Activated CD4-positive, alpha-beta T cell treated with anti-CD3 and anti-CD28 coated beads, Interleukin-10, Interleukin-2, amounts not matched to agents 100 ng/mL and 50 ng/mL, durations not matched to agents 16 hours and 8 hours (primary cell): ENCODE data around the gene SUMF1.
A peak's percentile ranks its signal among the peaks of the same experiment; 100 is the strongest.

Experiments used
- DNase-seq: peaks from one replicate; pipeline ENCODE4 v3.0.0-alpha.2; 2020

SUMF1 gene

DNA sequence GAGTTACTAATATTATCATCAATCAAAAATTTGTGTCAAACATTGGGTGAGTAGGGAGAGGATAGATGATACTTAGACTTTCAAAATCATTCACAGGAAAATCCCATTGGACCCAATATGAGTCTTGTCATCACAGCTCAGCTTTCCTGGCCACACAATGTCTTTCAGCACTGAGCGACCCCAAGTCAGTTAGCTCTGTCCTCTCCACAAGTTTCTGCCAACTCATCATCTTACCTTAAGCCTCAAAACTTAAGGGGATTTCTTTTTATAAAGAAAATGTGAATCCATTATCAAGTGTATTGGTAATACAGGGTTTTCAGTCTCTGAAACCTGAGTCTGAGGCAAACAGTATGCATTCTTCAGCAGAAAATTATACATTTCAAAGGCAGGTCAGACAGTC lies 55.8 kb downstream of the SUMF1 start:
- peak; percentile 39 for DNase-seq

DNA sequence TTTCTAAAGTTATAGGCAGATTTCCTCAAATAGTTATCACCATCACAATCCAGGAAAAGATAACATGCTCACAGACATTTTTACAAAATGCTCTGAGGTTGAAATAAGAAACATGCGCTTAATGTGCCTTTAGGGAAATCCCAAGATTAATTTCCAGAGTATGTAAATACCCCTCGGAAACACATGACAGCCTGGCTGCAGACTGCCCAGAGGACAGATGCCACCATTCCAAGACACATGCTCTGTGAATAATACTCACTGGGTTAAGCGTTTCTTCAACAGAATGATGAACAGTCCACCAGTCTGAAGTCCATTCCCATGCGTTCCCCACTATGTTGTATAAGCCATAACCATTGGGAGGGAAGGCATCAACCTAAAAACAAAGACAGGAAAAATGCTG lies 56.5 kb downstream of the SUMF1 start:
- DNase-seq: no peak

DNA sequence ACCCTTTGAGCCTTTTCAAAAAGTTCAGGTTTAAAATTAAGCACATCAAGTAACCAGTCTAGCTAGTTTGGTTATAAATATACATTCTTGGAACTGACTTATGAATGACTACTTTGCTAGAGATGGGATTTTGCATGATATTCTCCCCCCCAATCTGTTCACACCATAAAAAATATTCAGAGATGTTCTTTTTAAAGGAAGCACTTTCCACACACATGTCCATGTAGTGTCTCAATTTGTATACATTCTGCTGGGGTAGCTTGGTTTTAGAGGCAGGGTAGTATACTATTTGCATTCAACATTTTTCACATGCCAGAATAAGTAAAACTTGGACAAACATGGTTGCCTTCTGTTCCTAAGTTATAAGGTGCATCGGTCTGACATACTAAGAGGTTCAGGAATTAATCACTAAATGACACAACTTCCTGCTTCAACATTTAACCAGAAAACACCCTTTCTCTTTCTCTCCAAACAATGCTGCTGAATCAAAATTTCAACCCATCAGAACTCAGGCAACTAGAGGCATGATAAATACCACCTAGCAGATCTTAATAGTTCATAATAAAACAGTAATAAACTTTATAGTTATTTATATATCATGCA lies 57.0 kb downstream of the SUMF1 start:
- DNase-seq: peak; percentile 78

DNA sequence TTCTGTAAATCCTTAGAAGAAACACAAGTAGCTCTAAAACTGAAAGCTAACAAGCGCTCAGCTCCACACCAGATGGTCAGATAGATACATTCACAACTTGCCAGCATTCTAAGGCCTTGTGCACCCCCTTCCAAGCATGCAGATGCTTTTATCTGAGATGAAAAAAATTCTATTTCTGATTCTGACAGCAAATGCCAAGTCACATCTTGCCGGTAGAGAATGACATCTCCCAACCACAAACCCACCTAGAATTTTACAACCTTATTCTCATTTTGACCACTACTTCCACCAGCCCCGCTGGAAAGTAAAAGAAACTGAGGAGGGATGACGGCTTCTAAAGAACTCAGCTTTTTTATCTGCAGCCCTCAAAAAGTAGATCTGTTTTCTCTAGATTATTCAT lies 57.7 kb downstream of the SUMF1 start:
- peak; percentile 94 for DNase-seq

DNA sequence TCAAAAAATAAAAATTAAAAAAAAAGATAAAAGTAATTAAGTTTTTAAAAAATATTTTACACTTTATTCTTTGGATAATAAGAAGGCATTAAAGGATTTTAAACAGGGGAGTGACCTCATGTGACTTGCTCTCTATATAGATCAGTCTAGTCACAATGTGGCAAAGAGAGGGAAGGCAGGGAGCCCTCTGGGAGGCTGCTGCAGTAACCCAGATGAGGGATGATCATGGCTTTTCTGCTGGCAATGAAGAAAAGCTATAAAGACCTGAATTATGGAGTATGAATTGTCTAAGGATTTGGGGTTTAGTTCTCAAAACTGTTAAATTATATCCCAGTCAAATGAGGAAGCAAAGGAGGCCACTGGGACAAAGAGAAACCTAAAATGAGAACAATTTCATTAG lies 58.1 kb downstream of the SUMF1 start:
- no peak for DNase-seq

DNA sequence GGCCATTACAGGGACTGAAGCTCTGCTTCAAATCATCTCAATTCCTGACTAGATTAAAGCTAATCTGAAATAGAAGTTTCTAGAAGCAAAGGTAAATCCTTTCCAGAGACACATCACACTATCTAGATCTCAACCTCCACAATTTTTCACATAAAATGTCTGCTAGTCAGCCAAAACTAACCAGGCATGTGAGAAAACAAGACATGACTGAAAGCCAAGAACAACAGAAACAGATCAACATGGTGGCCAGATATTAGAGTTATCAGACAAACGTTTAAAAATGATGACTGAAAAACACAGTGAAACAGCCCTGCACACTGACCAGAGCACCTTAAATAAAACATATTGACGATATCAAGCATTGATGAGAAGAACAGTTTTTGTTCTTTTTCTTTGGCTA lies 59.1 kb downstream of the SUMF1 start:
- no peak for DNase-seq

DNA sequence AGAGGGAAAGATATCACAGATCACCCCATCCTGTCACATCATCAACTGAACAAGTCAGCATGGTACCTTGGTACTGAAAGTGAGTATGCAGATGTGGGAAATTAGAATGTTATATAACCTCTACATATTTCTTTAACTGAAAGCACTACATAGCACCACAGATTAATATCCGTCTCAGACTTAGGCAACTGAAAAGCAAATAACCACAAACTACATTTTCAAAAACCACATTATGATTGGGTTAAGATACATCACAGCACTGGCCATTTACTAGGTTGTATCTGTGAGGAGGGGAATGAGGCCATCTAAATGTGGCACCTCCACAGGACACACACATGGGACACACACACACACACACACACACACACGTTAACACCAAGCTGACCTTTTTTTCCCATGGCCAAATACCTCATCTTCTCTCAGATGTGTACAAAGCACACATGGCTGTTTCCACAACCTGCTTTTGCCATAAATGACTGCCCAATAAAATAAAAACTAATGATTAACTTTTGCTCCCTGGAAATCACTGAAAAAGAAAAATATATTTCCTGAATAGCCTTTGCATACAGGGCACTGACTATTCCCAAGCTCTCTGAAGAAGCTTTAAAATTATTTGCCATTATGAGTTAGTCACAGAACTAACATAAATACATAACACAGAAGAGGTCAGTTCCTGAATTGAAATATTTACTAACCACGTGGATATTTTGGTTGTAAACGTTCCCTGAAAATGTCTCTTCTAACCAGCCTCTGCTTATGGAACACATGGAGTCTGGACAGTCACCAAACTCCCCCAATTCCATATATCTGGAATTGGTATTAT lies 60.1 kb downstream of the SUMF1 start:
- DNase-seq: peak; percentile 64

DNA sequence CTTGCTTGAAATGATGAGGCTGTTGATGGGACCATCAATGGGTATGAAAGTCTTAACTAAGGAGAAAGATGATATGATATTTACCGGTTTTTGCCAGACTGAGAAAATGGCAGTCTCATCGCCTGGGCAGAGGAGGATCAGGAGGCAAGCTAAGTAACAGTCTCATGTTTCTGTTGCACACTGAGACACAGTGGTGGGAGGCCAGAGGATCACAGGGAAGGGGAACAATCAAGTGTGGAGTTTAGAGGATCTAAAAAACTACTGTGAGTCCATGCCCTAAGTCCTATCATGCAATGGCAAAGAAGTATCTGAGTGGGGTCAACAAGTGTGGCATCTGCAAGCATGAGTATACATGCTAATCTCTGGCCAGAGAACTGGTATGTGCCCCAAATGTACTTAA lies 62.2 kb downstream of the SUMF1 start:
- no peak for DNase-seq

DNA sequence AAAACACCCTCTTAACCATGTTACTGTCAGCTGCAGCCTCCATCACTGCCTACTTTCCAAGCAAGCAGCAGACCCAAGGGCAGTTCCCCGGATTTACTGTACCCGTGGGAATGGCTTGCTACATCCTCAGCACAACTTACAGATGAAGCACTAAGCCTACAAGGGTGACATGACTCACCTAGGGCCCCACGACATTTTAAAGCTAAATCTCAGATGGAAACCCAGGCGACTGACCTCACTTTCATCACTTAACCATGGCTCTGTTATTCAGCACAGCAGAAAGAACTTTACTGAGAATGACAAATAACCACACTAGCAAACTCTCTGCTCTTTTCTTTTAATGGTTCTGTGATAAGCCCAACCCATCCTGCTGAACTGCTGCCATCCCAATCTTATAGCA lies 65.6 kb downstream of the SUMF1 start:
- DNase-seq: peak; percentile 62

DNA sequence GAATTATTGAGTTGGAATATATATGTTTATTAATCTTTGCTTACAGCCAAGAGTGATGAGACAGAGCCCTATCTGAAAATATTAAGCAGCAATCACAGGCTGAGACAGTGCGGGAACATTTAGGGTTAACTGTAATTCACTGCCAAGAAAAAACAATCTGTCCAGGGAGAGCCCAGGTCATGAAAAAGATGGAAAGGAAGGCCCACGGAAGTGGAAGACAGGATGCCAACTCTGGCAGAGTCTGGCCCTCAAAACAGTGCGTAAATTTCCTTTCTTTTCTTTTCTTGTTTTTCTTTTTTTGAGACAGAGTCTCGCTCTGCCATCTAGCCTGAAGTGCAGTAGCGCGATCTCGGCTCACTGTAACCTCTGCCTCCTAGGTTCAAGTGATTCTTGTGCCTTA lies 67.6 kb downstream of the SUMF1 start:
- DNase-seq: no peak

DNA sequence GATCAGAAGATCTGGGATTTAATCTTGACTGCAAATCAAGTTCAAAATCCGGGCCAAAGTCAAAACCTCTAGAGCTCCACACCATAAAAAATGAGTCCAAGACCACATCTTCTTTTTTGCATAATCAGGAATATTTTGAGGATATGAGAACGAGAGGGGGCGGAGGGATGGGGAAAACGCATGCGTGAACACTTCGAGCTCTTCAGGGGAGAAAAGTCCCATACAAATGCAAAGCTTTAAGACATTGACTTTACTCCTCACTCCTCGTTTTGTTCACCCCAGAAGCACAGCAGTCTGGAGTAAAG lies 68.2 kb downstream of the SUMF1 start:
- no peak for DNase-seq

DNA sequence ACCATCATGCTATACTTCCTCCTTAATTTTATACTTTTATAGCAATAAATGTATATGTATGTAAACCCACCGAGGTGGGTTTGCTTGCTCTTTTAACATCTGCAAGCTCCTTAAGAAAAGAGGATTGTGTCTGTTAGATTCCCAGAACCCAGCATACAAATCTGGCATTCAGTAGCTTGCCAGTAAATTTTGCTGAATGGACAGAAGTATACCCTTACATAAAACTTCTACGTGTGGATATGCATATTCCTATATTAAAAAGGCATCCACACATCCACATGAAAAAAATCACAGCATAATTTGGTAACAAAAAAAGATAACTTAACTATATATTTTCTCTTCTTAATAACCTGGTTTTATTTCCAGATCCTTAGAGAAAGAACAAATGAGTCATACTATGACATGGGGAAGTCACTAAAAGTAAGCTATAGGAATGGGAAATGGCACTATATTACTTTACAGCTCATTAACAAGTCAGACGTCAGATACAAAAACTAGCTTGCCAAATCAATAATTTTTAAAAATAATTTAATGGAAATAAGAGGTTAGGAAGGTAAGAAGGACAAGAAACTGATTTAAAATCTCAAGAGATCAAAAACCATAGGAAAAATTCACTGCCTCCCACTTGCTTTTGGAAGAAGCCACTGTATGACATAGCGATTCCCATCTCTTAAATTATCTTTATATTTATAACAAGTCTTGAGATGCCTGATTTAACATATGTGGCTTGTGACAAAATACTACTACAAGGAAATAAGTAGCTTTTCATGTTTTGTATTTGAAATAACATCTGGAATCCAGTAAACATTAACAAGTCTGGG lies 68.7 kb downstream of the SUMF1 start:
- DNase-seq: no peak

DNA sequence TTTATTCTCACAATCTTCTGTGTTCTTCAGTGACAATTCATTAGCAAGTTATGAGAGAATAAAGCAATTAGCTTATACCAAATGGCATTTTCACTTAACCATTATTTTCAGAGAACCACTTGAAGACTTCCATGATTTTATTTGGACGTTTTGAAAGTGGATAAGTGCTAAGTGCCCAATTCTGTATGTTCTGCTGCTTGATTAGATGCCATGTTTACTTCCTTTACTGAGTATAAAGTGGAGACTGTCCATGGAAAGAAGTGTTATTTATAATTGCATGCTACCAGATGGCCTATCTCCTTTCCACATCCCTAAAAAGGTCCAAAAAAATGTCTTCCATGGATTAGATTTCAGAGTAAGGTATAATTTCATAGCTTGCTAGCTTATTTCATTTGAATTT lies 69.6 kb downstream of the SUMF1 start:
- no peak for DNase-seq

DNA sequence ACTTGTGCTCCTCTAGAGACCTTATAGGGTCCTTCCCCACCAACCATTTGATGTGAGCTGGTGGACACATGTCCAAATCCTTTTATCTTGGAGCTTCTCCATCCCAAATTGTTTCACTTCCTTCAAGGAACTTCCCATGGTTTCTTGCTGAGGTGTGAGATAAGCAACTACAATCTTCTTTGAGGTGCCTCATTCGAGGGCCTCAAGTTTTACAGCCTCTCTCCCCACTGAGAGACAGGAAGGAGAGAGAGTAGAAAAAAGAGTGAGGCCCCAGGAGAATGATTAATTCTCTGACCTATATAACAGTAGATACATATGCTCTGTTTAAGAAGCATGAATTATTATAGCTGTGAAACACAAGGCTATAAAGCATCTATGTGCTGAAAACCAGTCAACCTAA lies 70.5 kb downstream of the SUMF1 start:
- DNase-seq: no peak

DNA sequence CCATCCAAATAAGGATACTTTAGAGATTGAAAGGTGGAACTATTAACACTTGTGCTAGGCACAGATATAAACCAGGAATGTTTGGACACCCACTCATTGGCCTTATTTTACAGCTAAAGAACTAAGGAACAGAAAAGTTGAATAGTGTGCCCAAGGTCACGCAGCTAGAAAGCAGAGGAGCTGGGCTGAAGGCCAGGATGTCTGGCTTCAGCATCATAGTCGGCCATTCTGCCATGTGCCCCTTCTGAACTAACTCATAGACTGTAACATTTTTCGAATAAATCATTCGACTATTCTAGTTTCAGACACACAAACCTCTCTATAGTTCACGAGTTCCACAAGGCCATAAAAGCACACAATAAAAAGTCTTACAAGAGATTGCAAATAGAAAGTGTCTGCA lies 71.1 kb downstream of the SUMF1 start:
- no peak for DNase-seq

DNA sequence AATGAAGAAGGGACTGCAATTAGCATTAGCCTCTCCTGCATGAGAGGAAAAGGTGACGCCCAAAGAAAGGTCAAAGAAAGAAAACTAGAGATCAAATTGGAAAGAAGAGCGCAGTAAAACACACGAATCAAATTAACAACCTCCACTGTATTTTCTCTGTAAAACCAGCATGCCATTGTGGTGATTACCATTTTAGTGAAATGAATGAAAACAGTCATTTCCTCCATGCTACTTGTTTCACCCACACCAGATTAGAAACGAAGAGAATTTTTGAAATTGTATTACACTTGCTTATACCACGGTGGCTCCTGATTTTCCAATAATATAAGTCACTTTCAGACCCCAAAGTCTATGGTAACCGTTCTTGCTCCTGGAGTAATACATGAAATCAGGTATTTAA lies 71.6 kb downstream of the SUMF1 start:
- DNase-seq: peak; percentile 62

DNA sequence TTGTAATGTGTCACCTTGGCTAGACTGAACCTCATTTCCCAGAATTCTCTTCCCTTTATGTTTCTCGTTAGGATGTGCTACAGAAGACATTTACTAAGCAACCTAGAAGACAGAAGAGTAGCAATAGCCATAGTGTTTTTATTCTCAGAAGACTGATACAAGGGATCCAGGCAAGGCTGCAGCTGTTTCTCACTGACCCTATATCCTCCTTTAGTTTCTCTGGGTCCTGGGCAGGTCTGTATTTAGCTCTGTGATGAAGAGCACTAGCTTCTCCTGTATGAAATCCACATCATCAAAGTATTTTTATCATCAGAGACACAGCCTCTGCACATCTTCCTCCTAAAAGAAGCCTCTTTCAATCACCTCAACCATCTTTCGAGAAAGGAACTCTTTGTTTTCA lies 72.5 kb downstream of the SUMF1 start:
- no peak for DNase-seq

DNA sequence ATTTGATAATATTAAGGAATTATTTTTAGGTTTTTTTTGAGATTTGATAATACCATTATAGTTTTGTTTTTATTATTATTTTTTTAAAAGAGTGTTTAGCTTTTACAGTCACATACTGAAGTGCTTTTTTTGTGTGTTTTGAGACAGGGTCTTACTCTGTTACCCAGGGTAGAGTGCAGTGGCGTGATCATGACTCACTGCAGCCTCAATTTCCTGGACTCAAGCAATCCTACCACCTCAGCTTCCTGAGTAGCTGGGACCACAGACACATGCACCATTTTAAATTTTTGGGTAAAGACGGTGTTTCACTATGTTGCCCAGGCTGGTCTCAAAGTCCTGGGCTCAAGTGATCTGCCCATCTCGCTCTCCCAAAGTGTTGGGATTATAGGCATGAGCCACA lies 73.0 kb downstream of the SUMF1 start:
- DNase-seq: peak; percentile 86

DNA sequence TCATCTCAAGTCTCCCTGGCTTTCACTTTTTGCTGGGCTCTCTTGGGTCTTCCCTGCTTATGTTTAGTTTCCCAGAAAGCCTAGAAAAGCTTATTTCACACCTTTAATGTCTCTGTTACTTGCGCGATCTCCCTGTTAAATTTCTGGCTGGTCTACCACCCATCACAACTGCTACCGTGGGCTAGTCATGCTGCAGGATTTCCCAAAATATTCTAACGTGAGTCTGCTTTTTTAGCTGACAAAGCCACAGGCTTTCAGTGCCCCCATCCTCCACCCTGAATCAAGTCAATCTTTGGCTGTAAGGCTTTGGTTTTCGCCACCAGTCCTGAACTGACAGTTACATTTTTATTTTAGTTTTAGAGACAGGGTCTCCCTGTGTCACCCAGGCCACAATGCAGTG lies 74.1 kb downstream of the SUMF1 start:
- DNase-seq: no peak

DNA sequence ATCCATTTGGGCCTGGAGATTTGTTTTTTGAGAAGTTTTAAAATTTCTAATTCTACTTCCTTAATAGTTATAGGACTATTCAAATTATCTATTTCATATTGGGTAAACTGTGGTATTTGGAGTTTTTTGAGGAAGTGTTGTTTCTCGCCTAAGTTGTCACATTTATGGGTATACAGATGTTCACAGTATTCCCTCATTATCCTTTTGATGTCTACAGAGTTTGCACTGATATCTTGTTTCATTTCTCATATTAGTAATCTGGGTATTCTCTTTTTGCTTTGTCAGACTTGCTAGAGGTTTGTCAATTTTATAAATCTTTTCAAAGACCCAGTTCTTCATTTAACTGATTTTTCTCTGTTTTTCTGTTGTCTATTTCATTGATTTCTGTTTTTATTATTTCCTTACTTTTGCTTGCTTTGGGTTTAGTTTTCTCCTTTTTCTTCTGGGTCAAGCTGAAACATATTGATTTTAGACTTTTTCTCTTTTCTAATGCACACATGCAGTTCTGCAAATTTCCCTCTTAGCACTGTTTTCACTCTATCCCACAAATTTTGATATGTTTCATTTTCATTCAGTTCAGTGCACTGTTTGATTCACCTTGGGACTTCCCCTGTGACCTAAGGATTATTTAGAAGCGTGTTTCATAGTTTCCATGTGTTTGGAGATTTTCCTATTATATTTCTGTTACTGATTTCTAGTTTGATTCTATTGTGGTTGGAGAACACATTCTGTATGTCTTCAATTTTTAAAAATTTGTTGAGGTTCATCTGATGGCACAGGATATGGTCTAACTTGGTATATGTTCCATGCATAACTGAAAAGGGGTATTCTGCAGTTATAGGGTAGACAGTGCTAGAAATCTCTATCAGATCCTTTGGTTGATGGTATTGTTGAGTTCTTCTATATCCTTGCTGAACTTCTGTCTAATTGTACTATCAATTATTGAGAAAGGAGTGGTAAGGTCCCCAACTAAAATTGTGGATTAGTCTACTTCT lies 79.6 kb downstream of the SUMF1 start:
- DNase-seq: peak; percentile 70

DNA sequence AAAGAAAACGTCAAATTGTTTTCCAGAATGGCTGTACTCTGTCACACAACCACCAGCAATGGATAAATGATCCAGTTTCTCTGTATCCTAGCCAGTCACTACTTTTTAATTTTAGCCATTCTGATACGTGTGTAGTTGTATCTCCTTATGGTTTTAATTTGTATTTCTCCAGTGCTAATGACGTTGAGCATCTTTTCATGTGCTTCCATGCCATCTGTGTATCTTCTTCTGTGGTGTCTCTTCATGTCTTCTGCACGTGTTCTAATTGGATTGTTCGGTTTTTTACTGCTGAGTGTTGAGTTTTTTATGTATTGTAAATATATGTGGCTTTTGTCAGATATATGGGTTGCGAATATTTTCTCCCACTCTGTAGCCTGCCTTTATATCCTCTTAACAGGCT lies 81.9 kb downstream of the SUMF1 start:
- DNase-seq: no peak

DNA sequence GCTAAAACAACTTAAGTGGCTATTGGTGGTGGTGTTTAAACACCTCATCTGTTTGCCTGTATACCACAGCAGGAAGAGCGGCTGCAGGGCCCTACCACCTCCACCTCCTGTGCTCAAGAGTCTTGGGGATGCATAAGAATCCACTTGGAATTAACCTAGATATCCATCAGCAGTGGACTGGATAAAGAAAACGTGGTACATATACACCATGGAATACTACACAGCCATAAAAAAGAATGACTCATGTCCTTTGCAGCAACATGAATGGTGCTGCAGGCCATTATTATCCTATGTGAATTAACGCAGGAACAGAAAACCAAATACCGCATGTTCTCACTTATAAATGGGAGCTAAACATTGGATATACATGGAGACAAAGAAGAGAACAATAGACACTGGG lies 87.1 kb downstream of the SUMF1 start:
- no peak for DNase-seq

DNA sequence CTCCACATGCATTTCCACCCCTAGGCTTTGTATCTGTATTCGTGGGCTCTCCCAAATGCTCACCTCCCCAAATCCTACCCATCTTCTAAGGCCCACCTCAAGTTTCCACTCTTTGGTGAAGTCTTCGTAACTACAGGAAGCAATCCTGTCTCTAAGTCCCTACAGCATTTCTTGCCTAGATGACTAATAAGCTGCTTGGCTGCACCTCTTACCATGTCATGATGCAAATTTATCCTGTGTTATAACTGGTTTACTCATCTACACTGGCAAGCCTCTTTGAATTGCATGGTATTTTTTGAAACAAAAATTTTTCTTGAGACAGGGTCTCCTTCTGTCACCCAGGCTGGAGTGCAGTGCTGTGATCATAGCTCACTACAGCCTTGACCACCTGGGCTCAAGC lies 90.6 kb downstream of the SUMF1 start:
- no peak for DNase-seq
